Smooth muscle cell (in vitro differentiated cells): ENCODE data around the gene ANKS1B. TPM values are rescaled to one million over a fixed set of nuclear protein-coding genes. Genes with fewer than 3 reads are reported as not detected.

Source experiments
- DNase-seq: peaks from one replicate; lab custom pipeline; 2025; ENCODE audit not compliant: unreplicated experiment; lab: John Stamatoyannopoulos, UW
- H2AFZ ChIP-seq: fragments of 200-600 bp; sonication (generic); 2 replicates; pipeline ENCODE4 v1.6.0; 2016; ENCODE audit warnings: antibody characterized with exemption, low read depth, mild to moderate bottlenecking
- H3F3A ChIP-seq: fragments of 200-600 bp; sonication (generic); 2 replicates; pipeline ENCODE4 v1.6.0; 2017; ENCODE audit warnings: antibody characterized with exemption, low read depth
- H3K27ac ChIP-seq: fragments of 200-600 bp; sonication (generic); 2 replicates; pipeline ENCODE4 v1.5.1; 2016; ENCODE audit warnings: low read depth, mild to moderate bottlenecking
- H3K27me3 ChIP-seq: fragments of 200-600 bp; sonication (generic); 2 replicates; pipeline ENCODE4 v1.6.1; 2016; ENCODE audit warnings: low read depth, mild to moderate bottlenecking
- H3K36me3 ChIP-seq: fragments of 200-600 bp; sonication (generic); 2 replicates; pipeline ENCODE4 v1.5.1; 2016; ENCODE audit warnings: low read depth
- H3K4me1 ChIP-seq: fragments of 200-600 bp; sonication (generic); 2 replicates; pipeline ENCODE4 v1.5.1; 2016; ENCODE audit warnings: low read depth
- H3K4me2 ChIP-seq: fragments of 200-600 bp; sonication (generic); 2 replicates; pipeline ENCODE4 v1.6.0; 2016; ENCODE audit warnings: mild to moderate bottlenecking
- H3K4me3 ChIP-seq: fragments of 200-600 bp; sonication (generic); 2 replicates; pipeline ENCODE4 v1.5.1; 2016; ENCODE audit warnings: mild to moderate bottlenecking
- H3K79me2 ChIP-seq: fragments of 200-600 bp; sonication (generic); 2 replicates; pipeline ENCODE4 v1.6.0; 2016; ENCODE audit warnings: low read depth, mild to moderate bottlenecking
- H3K9ac ChIP-seq: fragments of 200-600 bp; sonication (generic); 2 replicates; pipeline ENCODE4 v1.6.0; 2016; ENCODE audit warnings: low read depth
- H3K9me3 ChIP-seq: fragments of 200-600 bp; sonication (generic); replicated peaks from 2 replicates; pipeline ENCODE4 v1.5.1; 2016; ENCODE audit warnings: low read depth
- H4K20me1 ChIP-seq: fragments of 200-600 bp; sonication (generic); 2 replicates; pipeline ENCODE4 v1.6.0; 2016; ENCODE audit warnings: low read depth
- CTCF ChIP-seq: fragments of 200-600 bp; sonication (generic); IDR thresholded peaks from 2 replicates; pipeline ENCODE4 v1.5.1; 2017; ENCODE audit warnings: borderline replicate concordance, mild to moderate bottlenecking, antibody characterized with exemption; ENCODE audit not compliant: insufficient read depth, poor library complexity, severe bottlenecking
- WGBS: methylation state at CpG from one replicate; pipeline ENCODE4 v1.1.7; 2016; ENCODE audit warnings: low lambda C conversion rate; 5-methylcytosine and 5-hydroxymethylcytosine counted together
- polyA plus RNA-seq: library from polyadenylated mRNA; unstranded; fragments of >200 nt; fragmentation: Nextera tagmentation; extraction: Ambion mirVana; gene quantifications from 2 replicates; pipeline ENCODE4 v1.2.1, GENCODE V29; 2016
- total RNA-seq: library from RNA; depleted of rRNA; stranded (reverse); fragments of >200 nt; gene quantifications from 2 replicates; pipeline ENCODE4 v1.2.3, GENCODE V29; 2014

ANKS1B gene
- total and polyA plus RNA-seq, 2 experiments from 2014 or later: 0.47 to 7.3 TPM

- no peaks in the 10 kb centered on the region for H3K27me3 ChIP-seq
- no peak for DNase-seq
- H3K9me3 ChIP-seq: no peaks in the 10 kb centered on the region
- H3K4me1 ChIP-seq: peaks cover 5% of the 10 kb centered on the region
- H2AFZ ChIP-seq: no peak overlapping the region
- H3K9ac ChIP-seq: no peak overlapping the region
- no peak overlapping the region for H3K27ac ChIP-seq
- H3F3A ChIP-seq: no peaks in the 10 kb centered on the region
- no peaks in the 10 kb centered on the region for H3K36me3 ChIP-seq
- no peak overlapping the region for H3K4me3 ChIP-seq
- H3K4me2 ChIP-seq: no peak overlapping the region
- no peaks in the 10 kb centered on the region for H3K79me2 ChIP-seq
- no peak for TF ChIP-seq CTCF
- no peaks in the 10 kb centered on the region for H4K20me1 ChIP-seq
- 75% methylated on average over 10 of the region's 10 CpGs for WGBS
Measured at GRCh38 chr12:98736352-98737321, 1248.1 kb downstream of the ANKS1B start.

- no peak overlapping the region for H3K27ac ChIP-seq
- no peak overlapping the region for H2AFZ ChIP-seq
- no peak for DNase-seq
- H3K4me1 ChIP-seq: no peaks in the 10 kb centered on the region
- H3F3A ChIP-seq: no peaks in the 10 kb centered on the region
- H3K36me3 ChIP-seq: no peaks in the 10 kb centered on the region
- WGBS: 96% methylated on average over 6 of the region's 6 CpGs
- no peaks in the 10 kb centered on the region for H3K27me3 ChIP-seq
- no peak overlapping the region for H3K4me3 ChIP-seq
- no peaks in the 10 kb centered on the region for H3K79me2 ChIP-seq
- no peak overlapping the region for H3K4me2 ChIP-seq
- no peaks in the 10 kb centered on the region for H3K9me3 ChIP-seq
- no peaks in the 10 kb centered on the region for H4K20me1 ChIP-seq
- no peak overlapping the region for H3K9ac ChIP-seq
- no peak for TF ChIP-seq CTCF
Measured at GRCh38 chr12:98735821-98736220, 1248.9 kb downstream of the ANKS1B start.

- no peak overlapping the region for H3K9ac ChIP-seq
- H3K4me1 ChIP-seq: no peaks in the 10 kb centered on the region
- H3K36me3 ChIP-seq: no peaks in the 10 kb centered on the region
- H3K27me3 ChIP-seq: no peaks in the 10 kb centered on the region
- no peak overlapping the region for H3K4me3 ChIP-seq
- no peaks in the 10 kb centered on the region for H3K79me2 ChIP-seq
- no peaks in the 10 kb centered on the region for H3K9me3 ChIP-seq
- DNase-seq: no peak
- TF ChIP-seq CTCF: no peak
- no peak overlapping the region for H3K27ac ChIP-seq
- no peak overlapping the region for H2AFZ ChIP-seq
- no peaks in the 10 kb centered on the region for H4K20me1 ChIP-seq
- no peak overlapping the region for H3K4me2 ChIP-seq
- H3F3A ChIP-seq: no peaks in the 10 kb centered on the region
Measured at GRCh38 chr12:98733667-98734350, 1250.9 kb downstream of the ANKS1B start.
